Body of pancreas (tissue), 4 donors: ENCODE measurements around the gene MAD2L2.

Source experiments
- POLR2A ChIP-seq, 3 donors: fragments of 450-650 bp; IDR thresholded peaks; one replicate each; pipeline ENCODE4 v1.6.1; 2016; ENCODE audit warnings: antibody characterized with exemption in 3 of 3, mild to moderate bottlenecking in 2 of 3
- TF ChIP-seq, protein P1 (sequence below), 7 experiments: fragments of 450-650 bp in 4 of 7; fragments of 200-600 bp in 3 of 7; sonication (generic) in 3 of 7; IDR thresholded peaks; one replicate each; pipeline ENCODE4 v1.5.1; 2016 to 2019; ENCODE audit warnings: antibody characterized with exemption in 7 of 7

DNA sequence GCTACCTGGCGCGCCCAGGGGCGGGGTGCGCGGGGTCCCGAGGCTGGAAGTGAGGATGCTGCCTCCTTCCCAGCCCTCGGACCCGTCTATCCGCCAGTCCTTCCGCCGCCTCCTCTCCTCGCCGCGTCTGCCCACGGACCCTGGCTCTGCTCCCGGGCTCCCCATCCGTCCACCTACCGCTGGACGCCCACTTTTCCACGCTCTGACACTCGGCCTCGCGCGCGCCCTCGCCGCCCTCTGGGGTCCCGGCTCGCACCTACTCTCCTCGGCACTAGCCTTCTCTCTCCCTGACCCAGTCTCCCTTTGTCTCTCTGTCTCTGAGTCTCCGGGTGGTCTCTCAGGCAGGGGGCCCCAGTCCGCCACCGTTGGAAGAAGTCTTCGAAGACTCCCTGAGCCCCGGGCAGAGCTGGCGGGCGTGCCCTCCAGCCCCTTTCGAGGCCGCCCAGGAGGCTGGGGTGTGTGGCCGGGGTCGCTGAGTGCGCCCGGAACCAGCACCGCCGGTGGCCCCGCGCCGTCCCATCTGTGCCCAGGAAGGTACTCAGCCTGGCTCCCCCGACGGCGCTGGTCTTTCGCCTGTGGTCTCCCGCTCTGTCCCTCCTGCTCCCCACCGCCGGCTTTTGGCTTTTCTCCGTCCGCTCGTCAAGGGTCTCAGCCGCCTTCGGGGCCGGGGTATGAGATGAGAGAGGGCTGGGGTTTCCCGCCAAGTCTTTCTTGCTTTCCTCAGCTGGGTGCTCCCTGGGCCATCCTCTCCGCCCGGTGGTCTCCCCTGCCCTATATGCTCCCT, 11.2 kb upstream of the MAD2L2 start:
- TF ChIP-seq POLR2A (IDR thresholded peaks at IDR 0.05) = no peak
- TF ChIP-seq, protein P1, sequence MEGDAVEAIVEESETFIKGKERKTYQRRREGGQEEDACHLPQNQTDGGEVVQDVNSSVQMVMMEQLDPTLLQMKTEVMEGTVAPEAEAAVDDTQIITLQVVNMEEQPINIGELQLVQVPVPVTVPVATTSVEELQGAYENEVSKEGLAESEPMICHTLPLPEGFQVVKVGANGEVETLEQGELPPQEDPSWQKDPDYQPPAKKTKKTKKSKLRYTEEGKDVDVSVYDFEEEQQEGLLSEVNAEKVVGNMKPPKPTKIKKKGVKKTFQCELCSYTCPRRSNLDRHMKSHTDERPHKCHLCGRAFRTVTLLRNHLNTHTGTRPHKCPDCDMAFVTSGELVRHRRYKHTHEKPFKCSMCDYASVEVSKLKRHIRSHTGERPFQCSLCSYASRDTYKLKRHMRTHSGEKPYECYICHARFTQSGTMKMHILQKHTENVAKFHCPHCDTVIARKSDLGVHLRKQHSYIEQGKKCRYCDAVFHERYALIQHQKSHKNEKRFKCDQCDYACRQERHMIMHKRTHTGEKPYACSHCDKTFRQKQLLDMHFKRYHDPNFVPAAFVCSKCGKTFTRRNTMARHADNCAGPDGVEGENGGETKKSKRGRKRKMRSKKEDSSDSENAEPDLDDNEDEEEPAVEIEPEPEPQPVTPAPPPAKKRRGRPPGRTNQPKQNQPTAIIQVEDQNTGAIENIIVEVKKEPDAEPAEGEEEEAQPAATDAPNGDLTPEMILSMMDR (IDR thresholded peaks at IDR 0.05) = no peak
